Esophagus muscularis mucosa (tissue), 4 donors: ENCODE measurements around the gene PARL. TPM values are rescaled to one million over a fixed set of nuclear protein-coding genes. Genes with fewer than 3 reads are reported as not detected.

Source experiments
- DNase-seq: peaks from one replicate; pipeline ENCODE4 v3.0.0-alpha.2; 2017; ENCODE audit errors: extremely low spot score
- H3K27ac ChIP-seq, 4 donors: fragments of 200-600 bp; sonication (generic); replicated peaks in 1 of 4; 1 replicate in 3 of 4; 2 replicates in 1 of 4; pipeline ENCODE4 v1.5.1; 2016 to 2019; ENCODE audit warnings: mild to moderate bottlenecking in 1 of 4
- H3K27me3 ChIP-seq, 4 donors: fragments of 200-600 bp; sonication (generic); one replicate each; pipeline versions ENCODE4 v1.5.1 to v1.6.0; 2016 to 2019
- H3K36me3 ChIP-seq, 4 donors: fragments of 200-600 bp; sonication (generic); one replicate each; pipeline ENCODE4 v1.5.1; 2016 to 2019
- H3K4me1 ChIP-seq, 4 donors: fragments of 200-600 bp; sonication (generic); one replicate each; pipeline ENCODE4 v1.5.1; 2016 to 2019
- H3K4me3 ChIP-seq, 4 donors: fragments of 200-600 bp; sonication (generic); 1 replicate in 2 of 4; 2 replicates in 2 of 4; pipeline ENCODE4 v1.5.1; 2016 to 2019; ENCODE audit warnings: mild to moderate bottlenecking in 4 of 4, moderate library complexity in 1 of 4
- H3K9me3 ChIP-seq, 4 donors: fragments of 200-600 bp; sonication (generic); 1 replicate in 3 of 4; 2 replicates in 1 of 4; pipeline ENCODE4 v1.5.1; 2016 to 2019
- CTCF ChIP-seq, 3 experiments: fragments of 200-600 bp in 2 of 3; fragments of 450-650 bp in 1 of 3; sonication (generic) in 2 of 3; IDR thresholded peaks; one replicate each; pipeline ENCODE4 v1.5.1; 2017 to 2019; ENCODE audit warnings: antibody characterized with exemption in 3 of 3, mild to moderate bottlenecking in 2 of 3, moderate library complexity in 1 of 3
- EP300 ChIP-seq: sonication (generic); formaldehyde crosslinking; IDR thresholded peaks from one replicate; pipeline ENCODE4 v1.6.1; 2017; ENCODE audit warnings: antibody characterized with exemption
- POLR2A ChIP-seq: fragments of 450-650 bp; IDR thresholded peaks from one replicate; pipeline ENCODE4 v1.6.1; 2017; ENCODE audit warnings: antibody characterized with exemption, moderate library complexity, mild to moderate bottlenecking, low read depth
- POLR2AphosphoS5 ChIP-seq, 2 donors: sonication (generic); formaldehyde crosslinking; IDR thresholded peaks; one replicate each; pipeline ENCODE4 v1.6.1; 2017; ENCODE audit warnings: antibody characterized with exemption in 2 of 2
- WGBS: methylation state at CpG from one replicate; pipeline ENCODE4 v1.1.5; 2018; 5-methylcytosine and 5-hydroxymethylcytosine counted together
- intact Hi-C: fragments of 100-400 bp; cut with DNase I; formaldehyde crosslinking; loops from one replicate; pipeline ENCODE4 v1.15.1; 2023
- total RNA-seq, 4 donors: library from RNA; depleted of rRNA; stranded (reverse); fragments of >200 nt; gene quantifications; one replicate each; pipeline versions ENCODE4 v1.1.0 to v1.2.1, GENCODE V29; 2016

PARL gene
- total RNA-seq, 4 donors from 2014 or later: 40.2 to 57.1 (median 51.2) TPM

- Histone ChIP-seq H3K4me1 (peaks cover 0 to 4% (median 4%) of the 10 kb centered on the region in 4 donors), H3K9me3 (no peaks in the 10 kb centered on the region), H3K27me3 (peaks cover 0 to 32% (median 0%) of the 10 kb centered on the region in 4 donors), H3K4me3 (no peak overlapping the region), H3K27ac (no peak overlapping the region), H3K36me3 (no peaks in the 10 kb centered on the region)
- WGBS: 48% methylated on average over 9 of the region's 9 CpGs
- no peak for DNase-seq
- intact Hi-C loops: loop anchor here (10.0 kb wide), 1 partner anchor 362 kb away; no protein-coding TSS in a partner anchor
- TF ChIP-seq CTCF (IDR thresholded peaks at IDR 0.05) (no peak), POLR2A (no peak), POLR2AphosphoS5 (IDR thresholded peaks at IDR 0.05) (no peak), EP300 (no peak)
Measured at GRCh38 chr3:183892610-183893214, 8.0 kb upstream of the PARL start.

- Histone ChIP-seq H3K9me3 (no peaks in the 10 kb centered on the region), H3K27ac (peak overlapping the region in 1 of 4 donors; percentile 86), H3K27me3 (no peaks in the 10 kb centered on the region), H3K4me3 (peak overlapping the region in 1 of 4 donors; percentile 94), H3K36me3 (no peaks in the 10 kb centered on the region), H3K4me1 (peaks cover 23 to 35% (median 26%) of the 10 kb centered on the region in 4 donors)
- TF ChIP-seq EP300 (no peak), CTCF (IDR thresholded peaks at IDR 0.05) (no peak), POLR2AphosphoS5 (IDR thresholded peaks at IDR 0.05) (no peak), POLR2A (no peak)
- no peak for DNase-seq
- 92% methylated on average over 10 of the region's 10 CpGs for WGBS
- intact Hi-C loops: no loop called here
Measured at GRCh38 chr3:183885766-183886165, 1.1 kb upstream of the PARL start.

GRCh38 chr3:183884097-183884426 lies 618 bp downstream of the PARL start:
- Histone ChIP-seq H3K4me1 (peaks cover 23 to 41% (median 27%) of the 10 kb centered on the region in 4 donors), H3K27ac (peak overlapping the region; percentile 78 to 86 (median 80)), H3K4me3 (peak overlapping the region; percentile 94 to 98 (median 97)), H3K9me3 (no peaks in the 10 kb centered on the region), H3K27me3 (no peaks in the 10 kb centered on the region), H3K36me3 (peaks cover 0 to 4% (median 0%) of the 10 kb centered on the region in 4 donors)
- no peak for DNase-seq
- intact Hi-C loops: loop anchor here (5.0 kb wide), 1 partner anchor 928 kb away; the partner anchor contains the start of gene VPS8
- WGBS: 1% methylated on average over 9 of the region's 9 CpGs
- no peak for TF ChIP-seq CTCF (IDR thresholded peaks at IDR 0.05)
- no peak for TF ChIP-seq POLR2A
- no peak for TF ChIP-seq EP300

GRCh38 chr3:183883291-183884096 lies 1.2 kb downstream of the PARL start:
- TF ChIP-seq POLR2A (no peak), CTCF (IDR thresholded peaks at IDR 0.05) (no peak), EP300 (no peak), POLR2AphosphoS5 (IDR thresholded peaks at IDR 0.05) (no peak)
- H3K9me3 ChIP-seq: no peaks in the 10 kb centered on the region
- H3K4me3 ChIP-seq: peak overlapping the region; percentile 94 to 98 (median 97)
- H3K36me3 ChIP-seq: peaks cover 0 to 4% (median 0%) of the 10 kb centered on the region in 4 donors
- no peaks in the 10 kb centered on the region for H3K27me3 ChIP-seq
- WGBS: 67% methylated on average over 16 of the region's 16 CpGs
- intact Hi-C loops: loop anchor here (5.0 kb wide), 1 partner anchor 929 kb away; the partner anchor contains the start of gene VPS8
- peaks cover 23 to 41% (median 27%) of the 10 kb centered on the region in 4 donors for H3K4me1 ChIP-seq
- peak overlapping the region in 3 of 4 donors; percentile 78 to 81 (median 78) for H3K27ac ChIP-seq
- DNase-seq: no peak
